Epithelial cell of esophagus (primary cell): ENCODE data around the gene PIR.

Experiments used
- DNase-seq: peaks from one replicate; pipeline ENCODE4 v3.0.0; 2010; ENCODE audit warnings: low read depth
- H3K4me3 ChIP-seq: 2 replicates; pipeline ENCODE4 v1.5.1; 2011; ENCODE audit warnings: mild to moderate bottlenecking, low read length, control low read depth
- CTCF ChIP-seq: IDR thresholded peaks from 2 replicates; pipeline ENCODE4 v1.5.1; 2011; ENCODE audit warnings: low read depth, mild to moderate bottlenecking, low read length, control low read depth, inconsistent platforms; ENCODE audit not compliant: insufficient read depth; ENCODE audit errors: missing control alignments

PIR gene

GRCh38 chrX:15493118-15493962, at the start of gene PIR:
PIR (minus strand) TSS chrX:15493333; CDS start chrX:15491257, 2,076 bp downstream.
- H3K4me3 ChIP-seq = peak within 1 kb of the TSS; percentile 59
- DNase-seq = peak; percentile 86

GRCh38 chrX:15530318-15530717, 37.2 kb upstream of the PIR start:
- no peak for TF ChIP-seq CTCF
- H3K4me3 ChIP-seq = no peak overlapping the region
- no peak for DNase-seq

More at GRCh38 chrX:15493118-15493962, at the start of gene PIR:
- peak; percentile 55 for TF ChIP-seq CTCF

GRCh38 chrX:15529165-15529564, 36.0 kb upstream of the PIR start:
- DNase-seq = no peak
- no peak overlapping the region for H3K4me3 ChIP-seq
- no peak for TF ChIP-seq CTCF

GRCh38 chrX:15525664-15526416, 32.7 kb upstream of the PIR start:
- no peak for TF ChIP-seq CTCF
- no peak overlapping the region for H3K4me3 ChIP-seq
- no peak for DNase-seq

- H3K4me3 ChIP-seq = no peak overlapping the region
- no peak for TF ChIP-seq CTCF
- no peak for DNase-seq
Observed at GRCh38 chrX:15524417-15524816, 31.3 kb upstream of the PIR start.

GRCh38 chrX:15523088-15523487, 30.0 kb upstream of the PIR start:
- TF ChIP-seq CTCF = no peak
- no peak overlapping the region for H3K4me3 ChIP-seq
- no peak for DNase-seq
